A673 (cell line): Measurements from ENCODE around the gene FOXA2. TPM values are rescaled to one million over a fixed set of nuclear protein-coding genes. Genes with fewer than 3 reads are reported as not detected.

Experiments used
- BruUV-seq: library from RNA; stranded (reverse); fragments of 400-500 nt; replicated peaks from 2 replicates; lab custom pipeline; 2021; lab: Mats Ljungman, UMichigan
- CTCF ChIA-PET: fragments of 300-600 bp; sonication (Branson Sonifier 250); formaldehyde crosslinking; loops from one replicate; lab custom pipeline; 2022; ENCODE audit warnings: antibody characterized with exemption; lab: Charles Lee
- POLR2A ChIA-PET: fragments of 300-600 bp; sonication (Branson Sonifier 250); formaldehyde crosslinking; loops from one replicate; lab custom pipeline; 2022; ENCODE audit warnings: antibody characterized with exemption; ENCODE audit not compliant: low non-redundant PET; lab: Charles Lee
- DNase-seq: peaks from one replicate; pipeline ENCODE4 v3.0.0-alpha.2; 2015; ENCODE audit warnings: low spot score
- H3K27ac ChIP-seq: fragments of 200-600 bp; sonication (generic); 2 replicates; pipeline ENCODE4 v1.5.1; 2016; ENCODE audit warnings: mixed run types, low read depth, mild to moderate bottlenecking, mixed read lengths, antibody characterized with exemption, low read length; ENCODE audit not compliant: poor library complexity, severe bottlenecking
- H3K27me3 ChIP-seq: fragments of 200-600 bp; sonication (generic); replicated peaks from 2 replicates; pipeline ENCODE4 v1.6.1; 2017; ENCODE audit warnings: mixed run types, low read depth, mild to moderate bottlenecking, mixed read lengths, antibody characterized with exemption, low read length; ENCODE audit not compliant: insufficient read depth, poor library complexity
- H3K36me3 ChIP-seq: fragments of 200-600 bp; sonication (generic); 2 replicates; pipeline ENCODE4 v1.6.1; 2016; ENCODE audit warnings: mixed run types, mild to moderate bottlenecking, mixed read lengths, antibody characterized with exemption, low read length; ENCODE audit not compliant: insufficient read depth, poor library complexity, severe bottlenecking
- H3K4me1 ChIP-seq: fragments of 200-600 bp; sonication (generic); 2 replicates; pipeline ENCODE4 v1.6.1; 2017; ENCODE audit warnings: mixed run types, mild to moderate bottlenecking, mixed read lengths, antibody characterized with exemption, low read length; ENCODE audit not compliant: insufficient read depth, poor library complexity, severe bottlenecking
- H3K4me3 ChIP-seq: fragments of 200-600 bp; sonication (generic); 2 replicates; pipeline ENCODE4 v1.5.1; 2016; ENCODE audit warnings: low read depth, mixed run types, mild to moderate bottlenecking, mixed read lengths, low read length; ENCODE audit not compliant: poor library complexity, severe bottlenecking
- H3K9me3 ChIP-seq: fragments of 200-600 bp; sonication (generic); 2 replicates; pipeline ENCODE4 v1.6.1; 2016; ENCODE audit warnings: mixed run types, low read depth, mild to moderate bottlenecking, mixed read lengths, antibody characterized with exemption, low read length; ENCODE audit not compliant: poor library complexity, severe bottlenecking
- CTCF ChIP-seq: fragments of 300-800, 200-600 bp; sonication (generic); conservative IDR thresholded peaks from 2 replicates; pipeline ENCODE4 v1.5.1; 2017; ENCODE audit warnings: low read depth, mild to moderate bottlenecking, antibody characterized with exemption, low read length, moderate library complexity, mixed read lengths
- EZH2 ChIP-seq: fragments of 200-600 bp; sonication (generic); IDR thresholded peaks from 2 replicates; pipeline ENCODE4 v1.6.1; 2017; ENCODE audit warnings: borderline replicate concordance, low read depth, mild to moderate bottlenecking, mixed read lengths, antibody characterized with exemption, low read length; ENCODE audit not compliant: poor library complexity, severe bottlenecking
- intact Hi-C: fragments of 100-400 bp; cut with micrococcal nuclease; formaldehyde crosslinking; loops from one replicate; pipeline ENCODE4 v1.10.0; 2022; ENCODE audit not compliant: unreplicated experiment
- total RNA-seq: library from RNA; stranded (reverse); gene quantifications from 2 replicates; pipeline ENCODE4 v1.2.3, GENCODE V29; 2021

FOXA2 gene
- total RNA-seq, 1 experiment from 2014 or later, result not detected

- POLR2A ChIA-PET, result no interaction called here
- Histone ChIP-seq H3K4me1 (no peaks in the 10 kb centered on the region), H3K27me3 (peaks cover 5% of the 10 kb centered on the region), H3K27ac (no peak overlapping the region), H3K36me3 (no peaks in the 10 kb centered on the region), H3K4me3 (no peak overlapping the region), H3K9me3 (no peaks in the 10 kb centered on the region)
- CTCF ChIA-PET, result no interaction called here
- no peak for TF ChIP-seq CTCF
- DNase-seq, result no peak
- BruUV-seq, result no TSS peak
- intact Hi-C loops, result no loop called here
Observed at GRCh38 chr20:22629447-22629846, 45.1 kb upstream of the FOXA2 start.

GRCh38 chr20:22626496-22626895 lies 42.1 kb upstream of the FOXA2 start:
- Histone ChIP-seq H3K4me3 (no peak overlapping the region), H3K36me3 (no peaks in the 10 kb centered on the region), H3K27me3 (no peaks in the 10 kb centered on the region), H3K4me1 (no peaks in the 10 kb centered on the region), H3K9me3 (no peaks in the 10 kb centered on the region), H3K27ac (no peak overlapping the region)
- no peak for DNase-seq
- intact Hi-C loops, result no loop called here
- TF ChIP-seq CTCF (no peak), EZH2 (no peak)
- ChIA-PET CTCF (no interaction called here), POLR2A (no interaction called here)
- BruUV-seq, result no TSS peak

GRCh38 chr20:22623211-22623610 lies 38.8 kb upstream of the FOXA2 start:
- CTCF ChIA-PET, result no interaction called here
- no TSS peak for BruUV-seq
- Histone ChIP-seq H3K4me3 (no peak overlapping the region), H3K36me3 (no peaks in the 10 kb centered on the region), H3K27me3 (peaks cover 12% of the 10 kb centered on the region), H3K27ac (no peak overlapping the region), H3K4me1 (no peaks in the 10 kb centered on the region), H3K9me3 (no peaks in the 10 kb centered on the region)
- TF ChIP-seq CTCF (no peak), EZH2 (no peak)
- intact Hi-C loops, result no loop called here
- no peak for DNase-seq
- POLR2A ChIA-PET, result no interaction called here
